ENCODE data around the gene ZNF507. TPM values are rescaled to one million over a fixed set of nuclear protein-coding genes. Genes with fewer than 3 reads are reported as not detected.
A peak's percentile ranks its signal among the peaks of the same experiment; 100 is the strongest.

The ZNF507 gene
- total RNA-seq, 1 experiment from 2014 or later: 26.5 TPM

DNA sequence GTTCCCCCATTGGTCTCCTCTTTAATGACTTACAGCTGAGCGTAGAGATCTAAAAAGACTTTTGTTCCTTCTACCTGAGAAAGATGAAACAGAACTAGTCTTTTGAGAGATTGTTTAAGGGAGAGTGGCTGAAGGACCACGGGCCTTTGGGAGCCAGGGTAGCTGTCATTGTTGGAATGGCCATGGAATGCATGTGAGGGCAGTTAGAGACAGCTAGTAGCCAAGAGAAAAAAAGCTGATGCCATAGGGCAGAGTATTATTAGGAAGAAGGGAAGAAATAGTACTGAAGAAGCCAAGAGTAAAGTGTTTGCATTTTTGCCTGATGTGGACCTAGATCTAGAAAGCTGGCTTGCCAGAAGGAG is 5.6 kb downstream of the ZNF507 start:
- BruUV-seq (replicated peaks): no TSS peak
- ChIA-PET POLR2A (ENCODE audit: unreplicated experiment) (interaction anchor here (0.5 kb wide), 1 partner anchor 51 kb away, joined by 38 read pairs; no protein-coding TSS in a partner anchor), CTCF (interaction anchor here (0.6 kb wide), 1 partner anchor 272 kb away, joined by 3 read pairs; no protein-coding TSS in a partner anchor)
- H3K4me1 ChIP-seq (replicated peaks; ENCODE audit: insufficient read depth): peaks cover 60% of the 10 kb centered on the region
- H2AFZ ChIP-seq: no peak overlapping the region
- H3K4me2 ChIP-seq: peak overlapping the region; percentile 57
- intact Hi-C loops (cut with micrococcal nuclease; ENCODE audit: unreplicated experiment): no loop called here
- no peaks in the 10 kb centered on the region for H3K27me3 ChIP-seq (ENCODE audit: insufficient read depth, low read depth)
- no peak for DNase-seq
- H3K27ac ChIP-seq: no peak overlapping the region
- peaks cover 4% of the 10 kb centered on the region for H4K20me1 ChIP-seq (ENCODE audit: insufficient read depth)
- H3F3A ChIP-seq (ENCODE audit: insufficient read depth, low read depth): peaks cover 16% of the 10 kb centered on the region
- TF ChIP-seq, protein P1, sequence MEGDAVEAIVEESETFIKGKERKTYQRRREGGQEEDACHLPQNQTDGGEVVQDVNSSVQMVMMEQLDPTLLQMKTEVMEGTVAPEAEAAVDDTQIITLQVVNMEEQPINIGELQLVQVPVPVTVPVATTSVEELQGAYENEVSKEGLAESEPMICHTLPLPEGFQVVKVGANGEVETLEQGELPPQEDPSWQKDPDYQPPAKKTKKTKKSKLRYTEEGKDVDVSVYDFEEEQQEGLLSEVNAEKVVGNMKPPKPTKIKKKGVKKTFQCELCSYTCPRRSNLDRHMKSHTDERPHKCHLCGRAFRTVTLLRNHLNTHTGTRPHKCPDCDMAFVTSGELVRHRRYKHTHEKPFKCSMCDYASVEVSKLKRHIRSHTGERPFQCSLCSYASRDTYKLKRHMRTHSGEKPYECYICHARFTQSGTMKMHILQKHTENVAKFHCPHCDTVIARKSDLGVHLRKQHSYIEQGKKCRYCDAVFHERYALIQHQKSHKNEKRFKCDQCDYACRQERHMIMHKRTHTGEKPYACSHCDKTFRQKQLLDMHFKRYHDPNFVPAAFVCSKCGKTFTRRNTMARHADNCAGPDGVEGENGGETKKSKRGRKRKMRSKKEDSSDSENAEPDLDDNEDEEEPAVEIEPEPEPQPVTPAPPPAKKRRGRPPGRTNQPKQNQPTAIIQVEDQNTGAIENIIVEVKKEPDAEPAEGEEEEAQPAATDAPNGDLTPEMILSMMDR (conservative IDR thresholded peaks at IDR 0.05): no peak
- TF ChIP-seq EZH2 (IDR thresholded peaks at IDR 0.05; ENCODE audit: low read depth): no peak
- peak overlapping the region; percentile 9; the same call in 1 of the 2 replicates for H3K4me3 ChIP-seq
- H3K9me2 ChIP-seq (ENCODE audit: insufficient read depth): no peaks in the 10 kb centered on the region
- H3K9me3 ChIP-seq (ENCODE audit: insufficient read depth, low read depth): no peaks in the 10 kb centered on the region
- H3K79me2 ChIP-seq (ENCODE audit: low read depth): peaks cover 83% of the 10 kb centered on the region
- H3K36me3 ChIP-seq (ENCODE audit: low read depth): peaks cover 61% of the 10 kb centered on the region

DNA sequence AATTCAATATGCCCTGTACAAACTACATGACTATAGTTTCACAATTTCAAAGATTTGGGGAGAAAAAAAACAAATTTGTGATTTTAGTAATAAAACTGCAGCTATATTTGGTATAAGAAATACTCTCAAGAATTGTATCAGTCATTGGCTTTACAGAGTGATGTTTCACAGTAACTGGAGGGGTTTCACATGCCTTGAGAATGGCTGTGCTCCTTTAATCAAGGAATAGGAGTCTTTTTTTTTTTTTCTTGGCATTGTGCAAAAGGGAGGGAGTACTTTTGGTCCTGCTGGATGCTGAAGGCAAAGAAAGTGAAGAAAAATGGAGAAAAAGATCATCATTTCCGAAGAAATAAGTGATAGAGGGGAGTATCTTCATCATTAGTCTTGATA is 6.8 kb downstream of the ZNF507 start:
- BruUV-seq (replicated peaks): no TSS peak
- Histone ChIP-seq H3K9me2 (ENCODE audit: insufficient read depth) (no peaks in the 10 kb centered on the region), H3K79me2 (ENCODE audit: low read depth) (peaks cover 71% of the 10 kb centered on the region), H4K20me1 (ENCODE audit: insufficient read depth) (peaks cover 4% of the 10 kb centered on the region), H3F3A (ENCODE audit: insufficient read depth, low read depth) (peaks cover 19% of the 10 kb centered on the region), H3K4me2 (peak overlapping the region; percentile 45), H2AFZ (no peak overlapping the region), H3K4me1 (replicated peaks; ENCODE audit: insufficient read depth) (peaks cover 53% of the 10 kb centered on the region), H3K9me3 (ENCODE audit: insufficient read depth, low read depth) (no peaks in the 10 kb centered on the region), H3K27me3 (ENCODE audit: insufficient read depth, low read depth) (no peaks in the 10 kb centered on the region), H3K27ac (no peak overlapping the region), H3K36me3 (ENCODE audit: low read depth) (peaks cover 61% of the 10 kb centered on the region), H3K4me3 (no peak overlapping the region)
- TF ChIP-seq EZH2 (IDR thresholded peaks at IDR 0.05; ENCODE audit: low read depth): no peak
- TF ChIP-seq, protein P1 (conservative IDR thresholded peaks at IDR 0.05): no peak
- ChIA-PET POLR2A (ENCODE audit: unreplicated experiment) (no interaction called here), CTCF (interaction anchor here (0.8 kb wide), 1 partner anchor 418 kb away, joined by 7 read pairs; no protein-coding TSS in a partner anchor)
- DNase-seq: no peak
- intact Hi-C loops (cut with micrococcal nuclease; ENCODE audit: unreplicated experiment): no loop called here

DNA sequence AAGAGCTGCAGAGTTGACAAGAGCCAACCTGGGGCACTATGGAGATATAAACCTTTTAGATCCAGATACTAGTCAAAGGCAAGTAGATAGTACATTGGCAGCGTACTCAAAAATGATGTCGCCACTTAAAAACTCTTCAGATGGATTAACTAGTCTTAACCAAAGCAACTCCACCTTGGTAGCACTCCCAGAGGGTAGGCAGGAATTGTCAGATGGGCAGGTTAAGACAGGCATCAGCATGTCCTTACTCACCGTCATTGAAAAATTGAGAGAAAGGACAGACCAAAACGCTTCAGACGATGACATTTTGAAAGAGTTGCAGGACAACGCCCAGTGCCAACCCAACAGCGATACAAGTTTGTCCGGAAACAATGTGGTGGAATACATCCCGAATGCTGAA is 8.9 kb downstream of the ZNF507 start:
- no TSS peak for BruUV-seq (replicated peaks)
- peaks cover 51% of the 10 kb centered on the region for H3K36me3 ChIP-seq (ENCODE audit: low read depth)
- no peak overlapping the region for H3K4me2 ChIP-seq
- POLR2A ChIA-PET (ENCODE audit: unreplicated experiment): no interaction called here
- H3K4me3 ChIP-seq: no peak overlapping the region
- peaks cover 19% of the 10 kb centered on the region for H3F3A ChIP-seq (ENCODE audit: insufficient read depth, low read depth)
- CTCF ChIA-PET: no interaction called here
- H3K9me2 ChIP-seq (ENCODE audit: insufficient read depth): no peaks in the 10 kb centered on the region
- H3K27me3 ChIP-seq (ENCODE audit: insufficient read depth, low read depth): no peaks in the 10 kb centered on the region
- no peak for DNase-seq
- no peak for TF ChIP-seq EZH2 (IDR thresholded peaks at IDR 0.05; ENCODE audit: low read depth)
- TF ChIP-seq, protein P1 (conservative IDR thresholded peaks at IDR 0.05): no peak
- peaks cover 7% of the 10 kb centered on the region for H4K20me1 ChIP-seq (ENCODE audit: insufficient read depth)
- H3K9me3 ChIP-seq (ENCODE audit: insufficient read depth, low read depth): no peaks in the 10 kb centered on the region
- no peak overlapping the region for H3K27ac ChIP-seq
- intact Hi-C loops (cut with micrococcal nuclease; ENCODE audit: unreplicated experiment): no loop called here
- H3K79me2 ChIP-seq (ENCODE audit: low read depth): peaks cover 50% of the 10 kb centered on the region
- H2AFZ ChIP-seq: no peak overlapping the region
- H3K4me1 ChIP-seq (replicated peaks; ENCODE audit: insufficient read depth): peaks cover 34% of the 10 kb centered on the region
